ENCODE results near the gene SP8.

GRCh38 chr7:20777377-20778062, 9.2 kb downstream of the SP8 start:
- TF ChIP-seq EZH2phosphoT487 (IDR thresholded peaks at IDR 0.05; ENCODE audit: insufficient read depth, low read depth) (0 out of 2 replicates have a peak, but pooled peaks have one; percentile 37), EZH2 (IDR thresholded peaks at IDR 0.05; ENCODE audit: insufficient read depth, poor library complexity, severe bottlenecking) (no peak)

All from GM23248 (cell line).